ENCODE measurements around the gene CCDC92B.

DNA sequence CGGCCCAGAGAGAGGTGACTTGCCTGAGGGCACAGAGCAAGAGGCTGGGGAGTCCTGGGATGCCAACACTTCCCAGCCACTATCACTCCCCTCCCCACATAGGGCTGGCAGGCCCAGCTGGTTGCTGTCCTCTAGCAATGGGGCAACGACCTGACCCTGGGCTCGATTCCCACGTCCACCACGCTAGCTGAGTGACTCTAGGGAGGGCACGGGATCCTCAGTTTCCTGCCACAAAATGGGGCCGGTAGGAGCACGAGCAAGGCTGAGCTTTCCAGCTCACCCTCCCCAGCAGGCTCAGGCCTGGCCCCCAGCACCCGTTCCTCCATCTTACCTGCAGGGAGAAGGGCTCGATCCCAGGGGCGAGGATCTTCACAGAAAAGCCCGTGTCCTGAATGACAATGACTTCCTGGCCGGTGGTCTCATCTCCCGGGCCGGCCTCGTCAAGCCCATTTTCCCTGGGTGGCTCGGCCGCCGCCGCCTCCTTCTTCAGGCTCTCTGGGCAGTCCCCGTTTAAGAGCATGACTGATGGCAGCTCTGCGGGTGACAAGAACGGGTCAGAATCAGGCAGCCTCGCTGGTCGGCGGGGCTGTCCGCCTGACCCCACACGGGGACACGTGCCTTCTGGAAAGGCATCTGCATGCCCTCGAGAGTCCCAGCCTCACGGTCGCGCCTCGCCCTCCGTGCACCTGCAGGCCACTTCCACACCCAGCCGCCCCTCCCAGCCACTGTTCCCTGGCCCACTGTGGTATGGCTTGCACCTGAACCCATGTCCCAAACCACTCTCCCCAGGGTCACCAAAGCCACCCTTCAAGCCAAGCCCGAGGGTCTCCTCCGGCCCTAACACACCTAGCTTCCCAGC is 45.2 kb downstream of the CCDC92B start:
- no peak for TF ChIP-seq SP1 (IDR thresholded peaks at IDR 0.05; ENCODE audit: low read depth, low read length)
- TF ChIP-seq, protein P1, sequence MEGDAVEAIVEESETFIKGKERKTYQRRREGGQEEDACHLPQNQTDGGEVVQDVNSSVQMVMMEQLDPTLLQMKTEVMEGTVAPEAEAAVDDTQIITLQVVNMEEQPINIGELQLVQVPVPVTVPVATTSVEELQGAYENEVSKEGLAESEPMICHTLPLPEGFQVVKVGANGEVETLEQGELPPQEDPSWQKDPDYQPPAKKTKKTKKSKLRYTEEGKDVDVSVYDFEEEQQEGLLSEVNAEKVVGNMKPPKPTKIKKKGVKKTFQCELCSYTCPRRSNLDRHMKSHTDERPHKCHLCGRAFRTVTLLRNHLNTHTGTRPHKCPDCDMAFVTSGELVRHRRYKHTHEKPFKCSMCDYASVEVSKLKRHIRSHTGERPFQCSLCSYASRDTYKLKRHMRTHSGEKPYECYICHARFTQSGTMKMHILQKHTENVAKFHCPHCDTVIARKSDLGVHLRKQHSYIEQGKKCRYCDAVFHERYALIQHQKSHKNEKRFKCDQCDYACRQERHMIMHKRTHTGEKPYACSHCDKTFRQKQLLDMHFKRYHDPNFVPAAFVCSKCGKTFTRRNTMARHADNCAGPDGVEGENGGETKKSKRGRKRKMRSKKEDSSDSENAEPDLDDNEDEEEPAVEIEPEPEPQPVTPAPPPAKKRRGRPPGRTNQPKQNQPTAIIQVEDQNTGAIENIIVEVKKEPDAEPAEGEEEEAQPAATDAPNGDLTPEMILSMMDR (IDR thresholded peaks at IDR 0.05 in 2 of 3, conservative IDR thresholded peaks at IDR 0.05 in 1 of 3; ENCODE audit: control insufficient read depth in 2 of 3, extremely low read depth in 1 of 3, insufficient read depth in 1 of 3, low read depth in 3 of 3, low read length in 3 of 3) = no peak
- TF ChIP-seq MAX (IDR thresholded peaks at IDR 0.05; ENCODE audit: low read depth, low read length) = no peak
- no peak for TF ChIP-seq ZZZ3 (IDR thresholded peaks at IDR 0.05; ENCODE audit: control insufficient read depth, insufficient read length, low read depth)

Measured in GM12878 (cell line).